K562 (cell line): ENCODE data around the gene DGKZ. TPM values are rescaled to one million over a fixed set of nuclear protein-coding genes. Genes with fewer than 3 reads are reported as not detected.

Source experiments
- AFF1 ChIP-seq, 2 experiments: fragments of 450-650 bp; IDR thresholded peaks; 2 replicates each; pipeline ENCODE4 v1.6.1; 2018; ENCODE audit warnings: mild to moderate bottlenecking in 2 of 2, low read depth in 1 of 2; ENCODE audit not compliant: partially characterized antibody in 2 of 2
- MGA ChIP-seq: fragments of 450-650 bp; IDR thresholded peaks from 2 replicates; pipeline ENCODE4 v1.6.1; 2016; ENCODE audit warnings: mild to moderate bottlenecking, moderate library complexity
- MTA1 ChIP-seq: fragments of 450-650 bp; IDR thresholded peaks from 2 replicates; pipeline ENCODE4 v1.6.1; 2017; ENCODE audit warnings: borderline replicate concordance
- NCOA4 ChIP-seq: fragments of 450-650 bp; IDR thresholded peaks from 2 replicates; pipeline ENCODE4 v1.6.1; 2018; ENCODE audit warnings: mild to moderate bottlenecking; ENCODE audit not compliant: partially characterized antibody
- RAD21 ChIP-seq, 2 experiments: fragments of 250-450 bp in 1 of 2; fragments of 450-650 bp in 1 of 2; sonication (Bioruptor Pico) in 1 of 2; formaldehyde crosslinking in 1 of 2; IDR thresholded peaks in 1 of 2; conservative IDR thresholded peaks in 1 of 2; 2 replicates each; pipeline versions ENCODE4 v1.4.0 to v1.8.0; 2020 to 2022; ENCODE audit warnings: mild to moderate bottlenecking in 2 of 2, moderate library complexity in 1 of 2
- TSHZ1 ChIP-seq: fragments of 250-450 bp; sonication (Bioruptor Pico); IDR thresholded peaks from 2 replicates; pipeline ENCODE4 v1.4.0; 2020; ENCODE audit warnings: mild to moderate bottlenecking, moderate library complexity
- polyA plus RNA-seq, 8 experiments: library from polyadenylated mRNA; depleted of rRNA in 4 of 8; stranded (reverse) in 5 of 8; unstranded in 3 of 8; fragments of >200 nt; fragmentation: Nextera tagmentation in 2 of 8; fragmentation: Illumina TruSeq in 1 of 8; extraction: Ambion mirVana in 2 of 8; extraction: Trizol in 1 of 8; gene quantifications; 2 replicates each; pipeline versions ENCODE4 v1.2.1 to v1.2.3, GENCODE V29; 2011 to 2014; ENCODE audit warnings: inconsistent platforms in 1 of 8, missing spikeins in 1 of 8
- total RNA-seq, 7 experiments: library from RNA; depleted of rRNA in 6 of 7; stranded (reverse); fragments of >200 nt in 6 of 7; fragmentation: Illumina TruSeq in 2 of 7; extraction: Trizol in 2 of 7; gene quantifications; 2 replicates each; pipeline versions ENCODE4 v1.2.1 to v1.2.3, GENCODE V29; 2011 to 2021; ENCODE audit warnings: low replicate concordance in 1 of 7

The DGKZ gene
- total and polyA plus RNA-seq, 9 of the 15 experiments (the other 6 are each of a cell fraction or from before 2014, with no cell fraction given), result 0.51 to 100 (median 44.2) TPM

GRCh38 chr11:46381048-46381818, 34.0 kb downstream of the DGKZ start, which contains the start of gene MDK (continued):
- TF ChIP-seq AFF1 (IDR thresholded peaks at IDR 0.05; ENCODE audit: low read depth in 1 of 2, partially characterized antibody in 2 of 2) (no peak), MGA (no peak), RAD21 (CRISPR knock-in tag; conservative IDR thresholded peaks at IDR 0.05 in 1 of 2, IDR thresholded peaks at IDR 0.05 in 1 of 2) (no peak), NCOA4 (no peak), MTA1 (no peak), TSHZ1 (CRISPR knock-in tag) (no peak)
